IMR-90 (cell line): ENCODE data around the gene TAF1L. TPM values are rescaled to one million over a fixed set of nuclear protein-coding genes. Genes with fewer than 3 reads are reported as not detected.

Experiments
- ATAC-seq: fragments of 200-7000 bp; cut with Tn5 transposase; 2 replicates; pipeline ENCODE4 v1.9.1; 2020; ENCODE audit warnings: low read depth, mild to moderate bottlenecking, moderate library complexity
- BruUV-seq: library from RNA; stranded (reverse); fragments of 400-500 nt; replicated peaks from 2 replicates; lab custom pipeline; 2021; lab: Mats Ljungman, UMichigan
- CTCF ChIA-PET: fragments of 300-600 bp; formaldehyde crosslinking; extraction: SDS; loops from one replicate; lab custom pipeline; 2021; ENCODE audit warnings: antibody characterized with exemption; lab: Yijun Ruan, JAX
- POLR2A ChIA-PET: fragments of 300-600 bp; sonication (Branson Sonifier 250); formaldehyde crosslinking; loops from one replicate; lab custom pipeline; 2022; ENCODE audit warnings: antibody characterized with exemption; ENCODE audit not compliant: unreplicated experiment; lab: Charles Lee
- DNase-seq: peaks from one replicate; pipeline ENCODE4 v3.0.0; 2013
- H2AFZ ChIP-seq: replicated peaks from 2 replicates; pipeline ENCODE3; 2013; ENCODE audit warnings: low read length, mild to moderate bottlenecking; ENCODE audit not compliant: poor library complexity
- H2AK5ac ChIP-seq: 2 replicates; pipeline ENCODE4 v1.6.1; 2013; ENCODE audit warnings: low read depth, low read length, inconsistent platforms
- H2AK9ac ChIP-seq: replicated peaks from 2 replicates; pipeline ENCODE3; 2013; ENCODE audit warnings: mild to moderate bottlenecking, low read depth, low read length, moderate library complexity; ENCODE audit not compliant: poor library complexity
- H2BK120ac ChIP-seq: 2 replicates; pipeline ENCODE4 v1.6.1; 2013; ENCODE audit warnings: low read depth, low read length, inconsistent platforms
- H2BK15ac ChIP-seq: 3 replicates; pipeline ENCODE4 v1.6.1; 2013; ENCODE audit warnings: low read depth, low read length, inconsistent platforms
- H2BK20ac ChIP-seq: 2 replicates; pipeline ENCODE4 v1.6.1; 2013; ENCODE audit warnings: low read depth, mild to moderate bottlenecking, inconsistent platforms, low read length, moderate library complexity
- H2BK5ac ChIP-seq: 2 replicates; pipeline ENCODE4 v1.6.1; 2013; ENCODE audit warnings: mild to moderate bottlenecking, low read depth, low read length, inconsistent platforms; ENCODE audit not compliant: poor library complexity, severe bottlenecking
- H3K14ac ChIP-seq: replicated peaks from 2 replicates; pipeline ENCODE4 v1.6.1; 2013; ENCODE audit warnings: low read depth, low read length, inconsistent platforms
- H3K18ac ChIP-seq: 2 replicates; pipeline ENCODE4 v1.6.1; 2013; ENCODE audit warnings: low read depth, low read length, control low read depth
- H3K23ac ChIP-seq: 2 replicates; pipeline ENCODE4 v1.6.1; 2013; ENCODE audit warnings: low read depth, low read length, inconsistent platforms
- H3K27ac ChIP-seq: 2 replicates; pipeline ENCODE4 v1.5.1; 2013; ENCODE audit warnings: mild to moderate bottlenecking, control low read depth, low read length; ENCODE audit not compliant: insufficient read depth
- H3K27me3 ChIP-seq: 2 replicates; pipeline ENCODE4 v1.6.1; 2013; ENCODE audit warnings: low read length; ENCODE audit not compliant: control insufficient read depth, insufficient read depth
- H3K36me3 ChIP-seq: 2 replicates; pipeline ENCODE4 v1.6.1; 2013; ENCODE audit warnings: low read length, mixed read lengths; ENCODE audit not compliant: control insufficient read depth, insufficient read depth
- H3K4ac ChIP-seq: 2 replicates; pipeline ENCODE4 v1.6.1; 2013; ENCODE audit warnings: low read depth, low read length, inconsistent platforms
- H3K4me1 ChIP-seq: 2 replicates; pipeline ENCODE4 v1.6.1; 2013; ENCODE audit warnings: low read length, mixed read lengths; ENCODE audit not compliant: control insufficient read depth, insufficient read depth
- H3K4me2 ChIP-seq: 2 replicates; pipeline ENCODE4 v1.6.1; 2013; ENCODE audit warnings: low read depth, mild to moderate bottlenecking, control low read depth, low read length, moderate library complexity
- H3K4me3 ChIP-seq: 2 replicates; pipeline ENCODE4 v1.5.1; 2013; ENCODE audit warnings: low read depth, mild to moderate bottlenecking, control low read depth, low read length, moderate library complexity; ENCODE audit not compliant: insufficient read depth
- H3K56ac ChIP-seq: 2 replicates; pipeline ENCODE4 v1.6.1; 2013; ENCODE audit warnings: low read length, inconsistent platforms; ENCODE audit not compliant: insufficient read depth; ENCODE audit errors: extremely low read depth
- H3K79me1 ChIP-seq, 2 experiments: 2 replicates each; pipeline ENCODE4 v1.6.1; 2013; ENCODE audit warnings: low read length in 2 of 2, inconsistent platforms in 1 of 2, low read depth in 1 of 2
- H3K9ac ChIP-seq: 2 replicates; pipeline ENCODE4 v1.6.1; 2013; ENCODE audit warnings: low read depth, low read length, control low read depth
- H3K9me1 ChIP-seq: 2 replicates; pipeline ENCODE4 v1.6.1; 2013; ENCODE audit warnings: low read length, inconsistent platforms; ENCODE audit not compliant: insufficient read depth
- H3K9me3 ChIP-seq: 2 replicates; pipeline ENCODE4 v1.6.1; 2013; ENCODE audit warnings: low read length; ENCODE audit not compliant: control insufficient read depth, insufficient read depth
- H4K20me1 ChIP-seq: 2 replicates; pipeline ENCODE4 v1.6.1; 2013; ENCODE audit warnings: low read length, inconsistent platforms; ENCODE audit not compliant: insufficient read depth
- H4K5ac ChIP-seq: 2 replicates; pipeline ENCODE4 v1.6.1; 2013; ENCODE audit warnings: mild to moderate bottlenecking, low read depth, low read length, control low read depth
- H4K8ac ChIP-seq, 2 experiments: 2 replicates each; pipeline ENCODE4 v1.6.1; 2013; ENCODE audit warnings: low read depth in 2 of 2, low read length in 2 of 2, control low read depth in 1 of 2, inconsistent platforms in 1 of 2
- H4K91ac ChIP-seq: 2 replicates; pipeline ENCODE4 v1.6.1; 2013; ENCODE audit warnings: low read depth, low read length, inconsistent platforms; ENCODE audit not compliant: insufficient read depth
- BHLHE40 ChIP-seq: fragments of 150-350 bp; IDR thresholded peaks from 2 replicates; pipeline ENCODE4 v1.6.1; 2016; ENCODE audit warnings: mild to moderate bottlenecking, low read depth, low read length
- CEBPB ChIP-seq: IDR thresholded peaks from 2 replicates; pipeline ENCODE4 v1.6.1; 2012; ENCODE audit warnings: low read depth, low read length, improper control_type of control experiment
- CHD1 ChIP-seq: IDR thresholded peaks from 2 replicates; pipeline ENCODE4 v1.6.1; 2012; ENCODE audit warnings: low read depth, low read length, improper control_type of control experiment
- CTCF ChIP-seq: conservative IDR thresholded peaks from 2 replicates; pipeline ENCODE4 v1.5.1; 2012; ENCODE audit warnings: mild to moderate bottlenecking, low read depth, low read length, improper control_type of control experiment
- ELK1 ChIP-seq: fragments of 150-350 bp; IDR thresholded peaks from 2 replicates; pipeline ENCODE4 v1.6.1; 2016; ENCODE audit warnings: low read depth, mild to moderate bottlenecking, low read length, moderate library complexity, borderline replicate concordance
- FOS ChIP-seq: fragments of 150-350 bp; IDR thresholded peaks from 2 replicates; pipeline ENCODE4 v1.6.1; 2016; ENCODE audit warnings: low read depth, low read length
- MAFK ChIP-seq: IDR thresholded peaks from 2 replicates; pipeline ENCODE4 v1.6.1; 2012; ENCODE audit warnings: low read depth, low read length, improper control_type of control experiment
- MAZ ChIP-seq: IDR thresholded peaks from 2 replicates; pipeline ENCODE4 v1.6.1; 2012; ENCODE audit warnings: low read depth, mild to moderate bottlenecking, low read length, improper control_type of control experiment, moderate library complexity, borderline replicate concordance
- MXI1 ChIP-seq: IDR thresholded peaks from 2 replicates; pipeline ENCODE4 v1.6.1; 2012; ENCODE audit warnings: low read depth, mild to moderate bottlenecking, low read length, moderate library complexity, borderline replicate concordance
- NFE2L2 ChIP-seq: fragments of 150-350 bp; IDR thresholded peaks from 2 replicates; pipeline ENCODE4 v1.6.1; 2016; ENCODE audit warnings: low read depth, mild to moderate bottlenecking, low read length
- POLR2A ChIP-seq: IDR thresholded peaks from 2 replicates; pipeline ENCODE4 v1.6.1; 2012; ENCODE audit warnings: mild to moderate bottlenecking, low read depth, low read length
- RAD21 ChIP-seq: IDR thresholded peaks from 2 replicates; pipeline ENCODE4 v1.6.1; 2012; ENCODE audit warnings: low read length, improper control_type of control experiment
- RCOR1 ChIP-seq: IDR thresholded peaks from 2 replicates; pipeline ENCODE4 v1.6.1; 2012; ENCODE audit warnings: mild to moderate bottlenecking, low read length, improper control_type of control experiment; ENCODE audit not compliant: insufficient replicate concordance
- RFX5 ChIP-seq: IDR thresholded peaks from 2 replicates; pipeline ENCODE4 v1.8.0; 2012; ENCODE audit warnings: low read depth, mild to moderate bottlenecking, low read length, moderate library complexity
- SMC3 ChIP-seq: fragments of 150-350 bp; IDR thresholded peaks from 2 replicates; pipeline ENCODE4 v1.6.1; 2016; ENCODE audit warnings: low read depth, mild to moderate bottlenecking, antibody characterized with exemption, low read length, moderate library complexity
- USF2 ChIP-seq: fragments of 150-350 bp; IDR thresholded peaks from 2 replicates; pipeline ENCODE4 v1.6.1; 2017; ENCODE audit warnings: mild to moderate bottlenecking, antibody characterized with exemption, low read length, low read depth
- WGBS, 2 experiments: methylation state at CpG; one replicate each; pipeline versions ENCODE4 v1.1.5 to v1.1.7; 2013; ENCODE audit warnings: missing lambda C conversion rate in 2 of 2; ENCODE audit not compliant: insufficient read length in 1 of 2; ENCODE audit errors: extremely low coverage in 2 of 2; 5-methylcytosine and 5-hydroxymethylcytosine counted together
- dilution Hi-C: fragments of 300-500 bp; cut with HindIII; formaldehyde crosslinking; loops from one replicate; pipeline ENCODE4 v1.14.3; 2018; ENCODE audit warnings: low sequenced_read_pairs; ENCODE audit not compliant: unreplicated experiment
- in situ Hi-C: fragments of 300-500 bp; cut with MboI; formaldehyde crosslinking; loops from 3 replicates; pipeline ENCODE4 v1.14.3; 2019; ENCODE audit warnings: low sequenced_read_pairs, inconsistent platforms, mixed read lengths
- intact Hi-C: fragments of 100-400 bp; cut with micrococcal nuclease; formaldehyde crosslinking; loops from 2 replicates; pipeline ENCODE4 v1.10.0; 2022
- polyA plus RNA-seq, 3 experiments: library from polyadenylated mRNA; depleted of rRNA; stranded (reverse); fragments of >200 nt; gene quantifications; 2 replicates each; pipeline ENCODE4 v1.2.3, GENCODE V29; 2012; ENCODE audit warnings: low replicate concordance in 1 of 3
- total RNA-seq: library from RNA; depleted of rRNA; stranded (reverse); fragments of >200 nt; gene quantifications from 2 replicates; pipeline ENCODE4 v1.2.3, GENCODE V29; 2012

The TAF1L gene
- total and polyA plus RNA-seq, 2 of the 4 experiments (the other 2 are of a cell fraction): not detected

GRCh38 chr9:32631991-32632390 is 3.5 kb downstream of the TAF1L start:
- ChIA-PET POLR2A (no interaction called here), CTCF (no interaction called here)
- Histone ChIP-seq H4K5ac (no peak overlapping the region), H3K23ac (no peak overlapping the region), H2AK9ac (no peak overlapping the region), H3K4me2 (no peak overlapping the region), H3K4ac (no peak overlapping the region), H3K27me3 (no peaks in the 10 kb centered on the region), H3K9me1 (no peaks in the 10 kb centered on the region), H3K9ac (no peak overlapping the region), H3K9me3 (no peaks in the 10 kb centered on the region), H3K27ac (no peak overlapping the region), H3K79me1 (no peaks in the 10 kb centered on the region), H3K4me3 (no peak overlapping the region), H2BK15ac (no peak overlapping the region), H2BK120ac (no peak overlapping the region), H3K4me1 (no peaks in the 10 kb centered on the region), H4K8ac (no peak overlapping the region), H4K91ac (no peak overlapping the region), H3K56ac (no peak overlapping the region), H2BK20ac (no peak overlapping the region), H4K20me1 (no peaks in the 10 kb centered on the region), H2BK5ac (no peak overlapping the region), H2AFZ (no peak overlapping the region), H3K14ac (no peak overlapping the region), H3K18ac (no peak overlapping the region), H2AK5ac (no peak overlapping the region), H3K36me3 (no peaks in the 10 kb centered on the region)
- no peak for DNase-seq
- no peak for TF ChIP-seq BHLHE40
- TF ChIP-seq ELK1: no peak
- TF ChIP-seq MAFK: no peak
- TF ChIP-seq POLR2A: no peak
- TF ChIP-seq CTCF: no peak
- TF ChIP-seq MXI1: no peak
- no peak for TF ChIP-seq FOS
- TF ChIP-seq MAZ: no peak
- no peak for TF ChIP-seq SMC3
- TF ChIP-seq CEBPB: no peak
- no peak for TF ChIP-seq CHD1
- TF ChIP-seq RFX5: no peak
- TF ChIP-seq RAD21: no peak
- TF ChIP-seq USF2: no peak
- TF ChIP-seq RCOR1: no peak
- no peak for TF ChIP-seq NFE2L2
- no CpG with 5 or more reads among the region's 9 CpGs for WGBS, 2 experiments
- intact Hi-C loops (no loop called here), dilution Hi-C loops (no loop called here), in situ Hi-C loops (no loop called here)
- ATAC-seq: no peak
- no TSS peak for BruUV-seq
